ENCODE measurements around the gene ASB6. TPM values are rescaled to one million over a fixed set of nuclear protein-coding genes. Genes with fewer than 3 reads are reported as not detected.

The ASB6 gene
- total RNA-seq, 1 donor from 2014 or later = 9.0 TPM

DNA sequence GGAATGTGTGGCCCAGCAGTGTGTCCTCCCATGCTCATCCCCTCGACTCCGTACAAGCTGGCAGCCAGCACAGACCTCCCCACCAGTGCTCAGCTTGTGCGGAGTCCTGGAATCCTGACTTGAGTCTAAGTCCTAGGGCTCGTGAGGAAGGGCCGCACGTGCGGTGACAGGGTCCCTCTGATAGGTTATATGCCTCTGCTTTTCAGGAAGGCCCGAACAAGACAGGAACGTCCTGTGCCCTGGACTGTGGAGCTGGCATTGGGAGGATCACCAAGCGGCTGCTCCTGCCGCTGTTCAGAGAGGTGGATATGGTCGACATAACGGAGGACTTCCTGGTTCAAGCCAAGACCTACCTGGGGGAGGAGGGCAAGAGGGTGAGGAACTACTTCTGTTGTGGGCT, 8.1 kb downstream of the ASB6 start:
- H3K4me1 ChIP-seq = peaks cover 44% of the 10 kb centered on the region

DNA sequence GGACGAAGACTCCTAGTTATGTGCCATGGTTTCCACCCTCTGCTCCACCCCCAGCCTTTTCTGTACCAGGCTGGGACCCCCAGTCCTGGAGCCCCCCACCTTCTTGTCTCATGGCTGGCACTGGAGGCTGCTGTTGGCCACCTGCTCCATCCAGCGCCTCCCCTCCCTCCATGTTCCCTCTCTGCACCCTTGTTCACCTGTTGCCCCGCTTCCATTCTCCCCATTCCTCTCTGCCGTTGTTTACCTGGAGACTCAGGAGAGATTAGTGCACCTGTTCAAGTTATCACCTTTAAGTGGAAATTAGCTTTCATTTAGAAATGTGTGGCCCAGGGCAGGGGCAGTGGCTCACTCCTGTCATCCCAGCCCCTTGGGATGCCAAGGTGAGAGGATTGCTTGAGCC, 8.7 kb downstream of the ASB6 start:
- H3K9me3 ChIP-seq (replicated peaks) = no peaks in the 10 kb centered on the region
- H3K4me1 ChIP-seq = peaks cover 50% of the 10 kb centered on the region
- no peaks in the 10 kb centered on the region for H3K27me3 ChIP-seq (ENCODE audit: low read depth)
- TF ChIP-seq, protein P1, sequence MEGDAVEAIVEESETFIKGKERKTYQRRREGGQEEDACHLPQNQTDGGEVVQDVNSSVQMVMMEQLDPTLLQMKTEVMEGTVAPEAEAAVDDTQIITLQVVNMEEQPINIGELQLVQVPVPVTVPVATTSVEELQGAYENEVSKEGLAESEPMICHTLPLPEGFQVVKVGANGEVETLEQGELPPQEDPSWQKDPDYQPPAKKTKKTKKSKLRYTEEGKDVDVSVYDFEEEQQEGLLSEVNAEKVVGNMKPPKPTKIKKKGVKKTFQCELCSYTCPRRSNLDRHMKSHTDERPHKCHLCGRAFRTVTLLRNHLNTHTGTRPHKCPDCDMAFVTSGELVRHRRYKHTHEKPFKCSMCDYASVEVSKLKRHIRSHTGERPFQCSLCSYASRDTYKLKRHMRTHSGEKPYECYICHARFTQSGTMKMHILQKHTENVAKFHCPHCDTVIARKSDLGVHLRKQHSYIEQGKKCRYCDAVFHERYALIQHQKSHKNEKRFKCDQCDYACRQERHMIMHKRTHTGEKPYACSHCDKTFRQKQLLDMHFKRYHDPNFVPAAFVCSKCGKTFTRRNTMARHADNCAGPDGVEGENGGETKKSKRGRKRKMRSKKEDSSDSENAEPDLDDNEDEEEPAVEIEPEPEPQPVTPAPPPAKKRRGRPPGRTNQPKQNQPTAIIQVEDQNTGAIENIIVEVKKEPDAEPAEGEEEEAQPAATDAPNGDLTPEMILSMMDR (IDR thresholded peaks at IDR 0.05; ENCODE audit: borderline replicate concordance) = no peak
- H3K4me3 ChIP-seq = no peak overlapping the region
- peaks cover 59% of the 10 kb centered on the region for H3K36me3 ChIP-seq
- DNase-seq = no peak
- intact Hi-C loops (cut with micrococcal nuclease) = no loop called here
- H3K27ac ChIP-seq (replicated peaks) = no peak overlapping the region

More for the DNA sequence above, 8.1 kb downstream of the ASB6 start:
- intact Hi-C loops (cut with micrococcal nuclease) = no loop called here
- Histone ChIP-seq H3K4me3 (no peak overlapping the region), H3K36me3 (peaks cover 66% of the 10 kb centered on the region), H3K9me3 (replicated peaks) (no peaks in the 10 kb centered on the region), H3K27me3 (ENCODE audit: low read depth) (no peaks in the 10 kb centered on the region), H3K27ac (replicated peaks) (no peak overlapping the region)
- TF ChIP-seq, protein P1 (IDR thresholded peaks at IDR 0.05; ENCODE audit: borderline replicate concordance) = no peak
- no peak for DNase-seq

DNA sequence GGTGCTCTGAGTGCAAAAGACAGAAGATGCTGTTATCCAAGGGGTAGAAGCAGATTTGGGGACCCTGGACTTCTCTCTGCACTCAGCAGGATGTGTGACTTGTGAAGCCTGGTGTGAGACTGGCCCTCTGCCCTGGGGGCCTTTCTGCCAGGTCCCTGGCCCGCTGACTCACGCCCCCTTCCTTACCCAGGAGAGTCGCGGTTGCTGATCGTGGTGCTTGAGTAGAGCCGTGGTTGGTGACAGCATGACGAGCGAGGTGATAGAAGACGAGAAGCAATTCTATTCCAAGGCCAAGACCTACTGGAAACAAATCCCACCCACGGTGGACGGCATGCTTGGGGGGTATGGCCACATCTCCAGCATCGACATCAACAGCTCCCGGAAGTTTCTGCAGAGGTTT, 9.5 kb downstream of the ASB6 start:
- DNase-seq = no peak
- Histone ChIP-seq H3K9me3 (replicated peaks) (no peaks in the 10 kb centered on the region), H3K27ac (replicated peaks) (peak overlapping the region; percentile 3), H3K4me1 (peaks cover 58% of the 10 kb centered on the region), H3K36me3 (peaks cover 52% of the 10 kb centered on the region), H3K27me3 (ENCODE audit: low read depth) (no peaks in the 10 kb centered on the region), H3K4me3 (no peak overlapping the region)
- intact Hi-C loops (cut with micrococcal nuclease) = no loop called here
- TF ChIP-seq, protein P1 (IDR thresholded peaks at IDR 0.05; ENCODE audit: borderline replicate concordance) = no peak

DNA sequence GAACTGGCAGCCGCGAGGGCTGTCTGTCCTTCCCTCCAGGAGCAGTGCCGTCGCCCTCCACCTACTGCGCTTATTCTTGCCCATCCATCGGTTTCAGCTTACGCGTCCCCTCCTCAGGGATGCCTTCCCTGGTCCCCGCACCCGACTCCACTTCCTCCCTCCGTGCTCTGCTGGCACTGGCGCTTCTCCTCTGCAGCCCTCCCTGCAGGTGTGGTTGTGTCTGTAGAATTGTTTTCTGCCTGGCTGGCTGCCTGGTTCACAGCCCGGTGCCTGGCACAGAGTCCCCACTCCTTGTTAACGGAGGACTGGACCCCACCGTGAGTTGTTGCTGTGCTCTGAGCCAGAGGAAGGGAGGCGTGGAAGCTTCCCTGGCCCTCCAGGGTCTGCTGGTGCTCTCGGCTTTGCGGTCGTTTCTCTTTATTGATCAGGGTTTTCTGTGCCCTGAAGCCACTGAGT, 10.2 kb downstream of the ASB6 start:
- Histone ChIP-seq H3K27me3 (ENCODE audit: low read depth) (no peaks in the 10 kb centered on the region), H3K36me3 (peaks cover 44% of the 10 kb centered on the region), H3K4me3 (peak overlapping the region; percentile 35), H3K9me3 (replicated peaks) (no peaks in the 10 kb centered on the region), H3K27ac (replicated peaks) (peak overlapping the region; percentile 75), H3K4me1 (peaks cover 65% of the 10 kb centered on the region)
- TF ChIP-seq, protein P1 (IDR thresholded peaks at IDR 0.05; ENCODE audit: borderline replicate concordance) = no peak
- DNase-seq = no peak
- intact Hi-C loops (cut with micrococcal nuclease) = no loop called here

DNA sequence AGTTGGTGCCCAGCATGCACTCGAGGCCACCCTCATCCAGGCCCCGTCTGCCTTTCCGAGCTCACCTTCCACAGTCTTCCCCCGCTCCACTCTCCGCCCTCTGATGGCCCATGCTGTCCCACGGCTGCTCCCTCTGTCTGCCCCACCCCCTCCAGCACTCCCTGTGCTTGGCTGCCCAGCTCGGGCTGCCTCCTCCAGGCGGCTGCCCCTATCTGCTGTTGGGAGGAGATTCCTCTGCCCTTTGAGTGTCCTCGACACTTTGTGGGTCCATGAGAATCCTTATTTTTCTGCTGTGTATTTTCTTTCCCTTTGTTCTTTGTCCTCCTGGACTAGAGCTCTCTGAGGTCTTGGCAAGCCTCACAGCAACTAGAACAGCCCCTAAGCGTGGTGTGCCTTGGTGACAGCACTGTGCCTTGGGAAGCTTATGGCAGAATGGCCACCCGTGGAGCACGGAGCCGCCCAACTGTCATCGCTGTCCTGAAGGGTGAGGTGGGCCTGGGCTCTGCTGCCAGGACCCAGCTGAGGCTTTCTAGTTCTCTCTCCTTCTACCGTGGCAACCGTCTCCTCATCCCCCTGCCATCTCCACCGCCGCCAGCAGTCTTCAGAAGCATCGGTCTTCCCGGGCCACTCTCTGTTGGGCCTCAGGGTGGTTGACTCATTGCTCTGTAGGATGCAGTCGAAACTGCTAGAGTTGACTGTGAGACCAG, 10.8 kb downstream of the ASB6 start:
- Histone ChIP-seq H3K9me3 (replicated peaks) (no peaks in the 10 kb centered on the region), H3K27me3 (ENCODE audit: low read depth) (no peaks in the 10 kb centered on the region), H3K4me1 (peaks cover 71% of the 10 kb centered on the region), H3K4me3 (peak overlapping the region; percentile 35), H3K36me3 (peaks cover 39% of the 10 kb centered on the region), H3K27ac (replicated peaks) (peak overlapping the region; percentile 75)
- intact Hi-C loops (cut with micrococcal nuclease) = no loop called here
- TF ChIP-seq, protein P1 (IDR thresholded peaks at IDR 0.05; ENCODE audit: borderline replicate concordance) = no peak
- peak; percentile 61 for DNase-seq

All from left ventricle myocardium inferior (tissue), 1 donor.